HG02943 (cell line): ENCODE data around the gene SPOP.
"Not testable (repeated sequence)": the region's sequence is repeated elsewhere in the genome, so short reads cannot be mapped to it uniquely, and the experiment has no call there.

ENCODE experiments used
- ATAC-seq: cut with Tn5 transposase; IDR thresholded peaks from one replicate; pipeline ENCODE4 v1.9.1; 2021; ENCODE audit warnings: mild to moderate bottlenecking, low read depth, moderate library complexity; ENCODE audit not compliant: unreplicated experiment

The SPOP gene

GRCh38 chr17:49554694-49555494, 123.0 kb downstream of the SPOP start:
- ATAC-seq, result no peak

- no peak for ATAC-seq
Measured at GRCh38 chr17:49553676-49554335, 124.1 kb downstream of the SPOP start.

- ATAC-seq, result no peak
Measured at GRCh38 chr17:49552070-49552751, 125.7 kb downstream of the SPOP start.

- ATAC-seq, result no peak
Measured at GRCh38 chr17:49551221-49552069, 126.5 kb downstream of the SPOP start.

- ATAC-seq, result not testable (repeated sequence)
Measured at GRCh38 chr17:49550764-49551163, 127.1 kb downstream of the SPOP start.

- ATAC-seq, result no peak
Measured at GRCh38 chr17:49549691-49550678, 127.9 kb downstream of the SPOP start.

- ATAC-seq, result no peak
Measured at GRCh38 chr17:49549311-49549605, 128.6 kb downstream of the SPOP start.
